Stimulated activated CD8-positive, alpha-beta memory T cell treated with anti-CD3 and anti-CD28 coated beads, Interleukin-12 subunit alpha, Interleukin-12 subunit beta, amount 100 ng/mL, for 24 hours (primary cell): ENCODE results near the gene MIEF1.

Experiments used
- DNase-seq: peaks from one replicate; pipeline ENCODE4 v3.0.0-alpha.2; 2020; ENCODE audit errors: extremely low read depth

MIEF1 gene

GRCh38 chr22:39470451-39471291, 31.4 kb upstream of the MIEF1 start:
- no peak for DNase-seq

DNA sequence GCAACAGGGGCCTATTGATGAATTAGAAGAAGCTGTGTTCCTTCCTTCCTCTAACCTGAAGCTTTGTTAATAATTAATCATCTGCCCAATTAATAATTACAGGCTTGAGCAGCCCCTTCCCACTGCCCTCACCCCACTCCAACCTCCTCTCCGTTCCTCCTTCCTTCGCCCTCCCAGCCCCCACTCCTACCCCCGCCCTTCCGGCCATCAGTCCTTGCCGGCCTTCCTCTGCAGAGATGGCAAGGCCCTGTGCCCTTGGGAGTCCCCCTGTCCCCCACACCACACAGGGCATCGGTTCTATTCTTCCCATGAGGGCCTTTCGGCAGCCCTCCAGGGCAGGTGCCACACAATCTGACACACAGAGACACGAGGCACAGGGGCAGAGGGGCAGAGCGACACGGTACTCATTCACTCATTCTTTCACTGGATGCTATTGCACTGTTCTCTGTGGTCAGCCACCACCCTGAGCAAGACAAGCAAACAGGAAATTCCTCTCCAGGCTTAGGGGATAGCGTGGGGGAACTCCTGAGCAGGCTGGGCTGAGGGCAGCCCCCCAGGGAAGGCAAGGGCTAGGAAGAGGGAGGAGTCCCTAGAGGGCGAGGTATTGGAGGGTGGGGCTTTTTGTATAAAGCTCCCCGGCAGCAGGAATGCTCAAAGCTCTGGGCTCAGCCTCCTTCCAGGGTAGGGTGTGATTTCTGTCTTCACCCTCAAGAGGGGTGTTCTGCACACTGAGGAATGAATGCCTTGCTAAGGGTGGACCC, 30.5 kb upstream of the MIEF1 start:
- DNase-seq: no peak

DNA sequence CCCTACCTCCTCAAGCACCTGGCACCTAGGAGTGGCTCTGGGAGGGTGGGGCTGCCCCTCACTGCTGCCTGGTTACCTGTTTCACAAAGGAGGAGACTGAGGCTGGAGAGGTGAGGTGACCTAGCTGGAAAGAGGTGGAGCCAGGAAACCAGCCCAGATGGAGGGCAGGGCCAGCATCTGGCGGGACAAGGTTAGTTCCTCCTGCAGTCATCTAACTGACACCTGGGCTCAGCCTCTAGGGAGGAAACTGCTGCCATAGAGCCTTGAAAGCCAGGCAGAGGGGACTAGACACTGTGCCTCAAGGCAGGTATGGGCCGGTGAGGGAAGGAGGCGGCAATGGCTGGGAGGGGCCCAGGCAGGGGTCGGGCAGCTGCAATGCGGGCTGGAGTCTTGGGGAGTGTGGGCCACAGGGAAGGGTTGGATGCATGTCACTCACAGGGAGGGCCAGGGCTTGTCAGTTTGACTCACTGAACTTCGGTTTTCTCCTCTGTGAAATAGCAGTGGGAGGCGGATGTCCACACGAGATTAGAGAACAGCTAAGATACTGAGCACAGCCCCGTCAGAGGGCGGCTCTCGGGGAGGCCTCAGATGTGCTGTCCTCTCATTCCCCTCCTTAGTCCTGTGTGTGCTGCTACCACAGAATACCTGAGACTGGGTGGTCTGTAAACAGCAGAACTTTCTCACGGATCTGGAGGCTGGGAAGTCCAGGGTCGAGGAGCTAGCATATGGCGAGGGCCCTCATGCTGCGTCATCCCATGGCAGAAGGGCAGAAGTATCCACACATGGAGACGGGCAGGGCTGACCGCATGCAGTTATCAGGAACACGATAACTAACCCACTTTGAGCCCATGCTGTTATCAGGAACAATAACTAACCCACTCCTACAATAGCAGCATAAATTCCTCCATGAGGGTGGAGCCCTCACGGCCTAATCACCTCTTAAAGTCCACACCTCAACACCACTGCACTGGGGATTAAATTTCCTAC, 29.2 kb upstream of the MIEF1 start:
- DNase-seq: no peak

GRCh38 chr22:39473851-39474250, 28.2 kb upstream of the MIEF1 start:
- DNase-seq: no peak

DNA sequence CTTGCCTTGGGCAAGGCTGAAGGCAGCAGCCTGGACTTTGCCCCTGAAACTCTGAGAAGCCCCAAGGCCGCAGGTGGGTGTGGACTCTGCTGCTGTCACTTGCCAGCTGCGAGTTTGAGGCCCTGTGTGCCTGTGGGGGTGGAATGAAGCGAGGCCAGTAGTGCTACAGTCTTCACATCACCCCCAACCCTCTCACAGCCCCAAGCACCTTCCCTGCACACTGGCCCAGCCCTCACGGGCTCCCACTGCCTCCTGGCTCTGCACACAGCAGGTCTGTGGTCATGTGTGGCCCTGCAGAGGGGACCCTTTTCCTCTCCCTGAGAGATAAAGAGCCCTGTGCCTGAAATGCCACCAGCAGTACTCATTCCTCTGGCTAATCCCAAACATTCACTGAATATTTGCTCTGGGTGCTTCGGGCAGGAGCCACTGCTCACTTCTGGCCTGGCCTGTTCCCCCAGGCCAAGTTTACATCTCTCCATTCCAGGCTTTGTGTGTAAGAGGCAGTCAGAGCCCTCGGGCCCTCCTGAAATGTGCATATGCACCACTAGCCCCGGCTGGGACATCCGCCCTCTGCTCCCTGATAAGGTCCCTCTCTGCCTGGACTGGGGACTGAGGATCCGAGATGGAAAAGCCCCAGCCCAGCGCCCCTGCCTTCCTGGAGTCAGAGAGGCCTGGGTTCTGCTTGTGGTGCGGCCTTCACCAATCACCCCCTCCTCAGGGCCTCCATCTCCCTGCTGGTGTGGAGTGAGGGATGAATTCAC, 27.6 kb upstream of the MIEF1 start:
- DNase-seq: no peak

GRCh38 chr22:39475337-39475736, 26.8 kb upstream of the MIEF1 start:
- no peak for DNase-seq

GRCh38 chr22:39475902-39476301, 26.2 kb upstream of the MIEF1 start:
- DNase-seq: no peak

- no peak for DNase-seq
These were observed 25.4 kb upstream of the MIEF1 start for GRCh38 chr22:39476664-39477063.

- DNase-seq: no peak
These were observed 24.5 kb upstream of the MIEF1 start for GRCh38 chr22:39477542-39477941.

- no peak for DNase-seq
These were observed 23.6 kb upstream of the MIEF1 start for GRCh38 chr22:39478441-39478850.

GRCh38 chr22:39479254-39479653, 22.8 kb upstream of the MIEF1 start:
- DNase-seq: no peak

DNA sequence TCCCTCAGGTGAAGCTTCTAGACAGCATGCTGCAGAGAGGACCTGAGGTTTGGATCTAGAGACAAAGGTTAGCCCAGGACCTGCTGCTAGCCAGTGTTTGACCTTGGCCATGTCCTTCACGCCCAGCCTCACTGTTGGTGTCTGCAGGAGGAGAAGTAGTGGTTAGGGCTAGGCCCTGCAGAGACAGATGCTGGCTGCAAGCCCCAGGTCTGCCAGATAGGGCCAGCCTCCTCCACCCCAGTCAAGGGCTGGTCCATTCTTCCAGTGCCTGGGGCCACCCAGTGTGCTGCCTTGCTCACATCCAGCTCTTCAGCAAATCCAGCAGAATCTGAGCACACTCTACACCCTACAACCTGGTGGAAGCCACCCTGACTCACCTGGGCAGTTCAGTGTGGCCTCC, 21.5 kb upstream of the MIEF1 start:
- no peak for DNase-seq

- DNase-seq: no peak
These were observed 21.0 kb upstream of the MIEF1 start for GRCh38 chr22:39481054-39481453.

DNA sequence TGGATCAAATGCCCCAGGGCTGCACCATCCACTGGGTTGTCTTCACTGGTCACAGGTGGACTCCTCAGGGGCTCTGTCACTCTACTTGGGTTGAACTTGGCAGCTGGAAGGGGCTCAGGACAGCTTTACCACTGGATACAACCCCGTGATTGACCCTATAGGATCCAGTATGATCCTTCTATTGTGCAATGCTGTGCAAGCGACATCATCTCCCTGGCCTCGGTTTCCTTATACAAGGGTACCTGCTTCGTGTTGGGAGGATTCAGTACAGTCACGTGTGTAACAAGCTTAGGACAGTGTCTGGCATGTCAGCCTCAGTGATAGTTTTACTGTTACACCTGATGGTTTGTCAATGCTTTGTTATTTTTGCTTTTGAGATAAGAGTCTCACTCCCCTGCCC, 20.5 kb upstream of the MIEF1 start:
- DNase-seq: no peak

- DNase-seq: no peak
These were observed 19.3 kb upstream of the MIEF1 start for GRCh38 chr22:39482768-39483167.

- DNase-seq: no peak
These were observed 14.9 kb upstream of the MIEF1 start for GRCh38 chr22:39486951-39487825.

DNA sequence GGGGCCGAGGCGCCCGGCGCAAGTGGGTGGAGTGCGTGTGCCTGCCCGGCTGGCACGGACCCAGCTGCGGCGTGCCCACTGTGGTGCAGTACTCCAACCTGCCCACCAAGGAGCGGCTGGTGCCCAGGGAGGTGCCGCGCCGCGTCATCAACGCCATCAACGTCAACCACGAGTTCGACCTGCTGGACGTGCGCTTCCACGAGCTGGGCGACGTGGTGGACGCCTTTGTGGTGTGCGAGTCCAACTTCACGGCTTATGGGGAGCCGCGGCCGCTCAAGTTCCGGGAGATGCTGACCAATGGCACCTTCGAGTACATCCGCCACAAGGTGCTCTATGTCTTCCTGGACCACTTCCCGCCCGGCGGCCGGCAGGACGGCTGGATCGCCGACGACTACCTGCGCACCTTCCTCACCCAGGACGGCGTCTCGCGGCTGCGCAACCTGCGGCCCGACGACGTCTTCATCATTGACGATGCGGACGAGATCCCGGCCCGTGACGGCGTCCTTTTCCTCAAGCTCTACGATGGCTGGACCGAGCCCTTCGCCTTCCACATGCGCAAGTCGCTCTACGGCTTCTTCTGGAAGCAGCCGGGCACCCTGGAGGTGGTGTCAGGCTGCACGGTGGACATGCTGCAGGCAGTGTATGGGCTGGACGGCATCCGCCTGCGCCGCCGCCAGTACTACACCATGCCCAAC, 14.1 kb upstream of the MIEF1 start:
- no peak for DNase-seq

DNA sequence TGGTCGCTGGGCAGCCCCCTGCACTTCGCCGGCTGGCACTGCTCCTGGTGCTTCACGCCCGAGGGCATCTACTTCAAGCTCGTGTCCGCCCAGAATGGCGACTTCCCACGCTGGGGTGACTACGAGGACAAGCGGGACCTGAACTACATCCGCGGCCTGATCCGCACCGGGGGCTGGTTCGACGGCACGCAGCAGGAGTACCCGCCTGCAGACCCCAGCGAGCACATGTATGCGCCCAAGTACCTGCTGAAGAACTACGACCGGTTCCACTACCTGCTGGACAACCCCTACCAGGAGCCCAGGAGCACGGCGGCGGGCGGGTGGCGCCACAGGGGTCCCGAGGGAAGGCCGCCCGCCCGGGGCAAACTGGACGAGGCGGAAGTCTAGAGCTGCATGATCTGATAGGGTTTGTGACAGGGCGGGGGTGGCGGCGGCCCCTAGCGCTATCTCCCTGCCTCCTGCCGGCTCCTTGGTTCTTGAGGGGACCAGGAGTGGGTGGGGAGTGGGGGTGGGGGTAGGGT, 13.5 kb upstream of the MIEF1 start:
- no peak for DNase-seq
